GM18517 (cell line): ENCODE data around the gene MMP17.

ENCODE experiments used
- ATAC-seq: cut with Tn5 transposase; IDR thresholded peaks from one replicate; pipeline ENCODE4 v1.9.1; 2021; ENCODE audit warnings: mild to moderate bottlenecking, moderate library complexity; ENCODE audit not compliant: unreplicated experiment

MMP17 gene

DNA sequence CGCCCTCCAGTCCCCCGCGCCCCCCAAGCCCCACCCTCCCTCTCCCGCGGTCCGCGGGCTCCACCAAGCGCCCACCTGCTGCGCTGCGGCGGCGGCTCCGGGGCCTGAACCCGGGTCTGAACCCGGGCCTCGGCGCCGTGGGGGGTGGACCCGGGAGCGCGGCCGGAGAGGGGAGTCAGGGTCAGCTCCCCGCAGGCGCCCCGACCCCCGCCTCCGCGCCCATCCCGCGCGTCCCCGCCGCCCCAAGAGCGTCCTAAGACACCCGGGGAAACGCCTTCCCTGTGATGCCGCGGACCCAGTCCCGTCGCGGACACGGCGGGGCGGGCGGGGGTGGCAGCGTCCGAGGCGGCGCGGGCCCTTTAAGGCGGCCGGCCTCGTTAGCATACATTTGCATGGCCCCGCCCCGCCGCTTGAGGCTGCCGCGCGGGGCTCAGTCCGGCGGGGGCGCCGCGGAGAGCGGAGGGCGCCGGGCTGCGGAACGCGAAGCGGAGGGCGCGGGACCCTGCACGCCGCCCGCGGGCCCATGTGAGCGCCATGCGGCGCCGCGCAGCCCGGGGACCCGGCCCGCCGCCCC is at the start of gene MMP17:
Gene MMP17 (plus strand): TSS at position 433 of the 574 bp plus-strand sequence. CDS start 102 bp downstream, at position 535.
- ATAC-seq, result no peak

GRCh38 chr12:131779027-131779426 is 49.2 kb upstream of the MMP17 start:
- ATAC-seq, result no peak

- no peak for ATAC-seq
These were observed 46.1 kb upstream of the MMP17 start for GRCh38 chr12:131782061-131782460.

DNA sequence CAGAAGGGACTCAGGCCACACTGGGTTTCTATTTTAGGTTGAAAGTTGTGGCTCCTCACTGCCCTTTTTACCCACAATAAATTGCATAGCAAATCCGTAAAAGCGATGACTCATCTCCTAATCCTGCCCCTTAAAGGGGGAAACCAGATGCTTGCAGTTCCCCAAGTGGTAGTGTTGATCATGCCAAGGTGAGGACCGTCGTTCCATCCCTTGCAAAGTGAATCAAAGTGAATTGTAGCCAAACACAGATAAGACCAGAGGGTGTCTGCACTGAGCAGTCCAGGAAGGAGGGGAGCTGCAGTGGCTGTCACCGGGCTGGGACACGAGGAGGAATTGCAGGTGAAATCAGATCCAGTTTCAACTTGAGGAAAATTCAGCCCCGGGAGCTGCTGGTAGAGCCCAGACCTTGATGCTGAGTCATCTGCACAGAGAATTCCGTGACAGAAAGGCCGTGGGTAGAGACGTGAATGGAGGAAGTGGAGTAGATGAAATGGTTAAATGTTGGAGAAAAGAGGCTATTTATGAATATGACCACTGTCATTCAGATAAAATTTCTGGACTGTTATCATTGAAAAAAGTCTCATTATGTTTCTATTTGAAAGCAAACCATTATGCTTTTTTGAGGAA is 44.2 kb upstream of the MMP17 start:
- ATAC-seq, result no peak

DNA sequence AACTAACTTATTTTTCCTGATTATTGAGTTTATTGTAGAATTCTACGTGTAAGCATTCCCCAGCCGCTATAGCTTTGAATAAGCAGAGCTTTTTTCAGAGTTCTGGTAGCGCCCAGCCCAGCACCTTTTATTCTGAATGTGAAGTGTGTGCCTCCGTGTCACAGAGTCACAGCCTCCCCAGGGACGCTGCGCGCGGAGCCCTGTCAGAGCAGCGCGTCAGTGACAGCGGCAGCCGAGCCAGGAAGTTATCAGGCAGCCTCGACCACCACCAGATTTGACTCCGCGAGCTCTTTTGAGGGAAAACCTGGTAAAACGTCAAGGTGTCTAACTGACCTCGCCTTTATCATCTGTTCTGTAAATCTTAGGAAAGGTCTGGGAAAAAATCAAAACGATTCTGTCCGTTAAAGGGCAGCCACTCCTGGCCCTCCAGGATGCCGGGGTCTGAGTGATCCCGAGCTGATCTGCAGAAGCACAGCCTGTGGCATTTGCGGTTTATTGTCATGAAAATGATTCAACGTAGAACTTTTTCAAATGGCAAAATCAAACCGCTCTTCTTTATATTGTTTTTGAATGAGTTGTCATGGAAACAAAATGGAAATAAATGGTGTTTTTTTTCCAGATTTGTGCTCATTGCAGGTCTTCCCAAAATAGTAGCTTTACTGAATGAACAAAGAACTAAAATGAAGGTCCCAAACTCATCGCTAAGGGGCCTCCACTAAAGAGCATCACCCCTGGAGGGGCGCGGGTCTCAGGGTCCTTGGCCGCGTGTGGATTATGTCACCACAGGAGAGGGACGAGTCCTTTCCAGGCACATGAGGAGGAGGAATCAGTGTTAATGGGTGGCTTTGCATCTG is 43.1 kb upstream of the MMP17 start:
- ATAC-seq, result no peak

DNA sequence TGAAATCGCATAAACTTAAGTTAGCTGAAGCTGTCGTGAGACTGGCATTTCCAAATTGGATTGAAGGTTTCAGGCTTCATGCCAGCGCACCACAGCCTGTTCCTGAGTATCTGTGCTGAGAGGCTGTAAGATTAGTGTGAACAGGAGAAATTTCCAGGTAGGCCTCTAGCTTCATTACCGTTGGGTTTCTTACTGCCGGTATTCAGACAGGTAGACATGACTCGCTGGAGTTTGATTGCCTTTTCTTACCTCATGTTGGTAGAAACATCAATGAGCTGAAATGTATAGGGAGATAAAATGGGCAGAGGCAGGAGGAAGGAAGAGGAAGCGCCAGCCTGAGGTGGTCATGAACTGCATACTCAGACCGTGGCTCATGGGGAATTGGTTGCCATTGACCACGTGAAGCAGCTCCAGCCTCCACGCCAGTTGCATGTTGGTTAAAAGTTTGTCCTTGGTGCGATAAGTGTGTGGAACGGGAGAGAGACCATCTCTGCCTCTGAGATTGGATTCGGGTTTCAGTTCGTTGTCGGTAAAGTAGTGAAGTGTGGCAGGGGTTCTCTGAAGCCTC is 42.3 kb upstream of the MMP17 start:
- ATAC-seq, result no peak

- ATAC-seq, result no peak
These were observed 41.9 kb upstream of the MMP17 start for GRCh38 chr12:131786331-131786730.

DNA sequence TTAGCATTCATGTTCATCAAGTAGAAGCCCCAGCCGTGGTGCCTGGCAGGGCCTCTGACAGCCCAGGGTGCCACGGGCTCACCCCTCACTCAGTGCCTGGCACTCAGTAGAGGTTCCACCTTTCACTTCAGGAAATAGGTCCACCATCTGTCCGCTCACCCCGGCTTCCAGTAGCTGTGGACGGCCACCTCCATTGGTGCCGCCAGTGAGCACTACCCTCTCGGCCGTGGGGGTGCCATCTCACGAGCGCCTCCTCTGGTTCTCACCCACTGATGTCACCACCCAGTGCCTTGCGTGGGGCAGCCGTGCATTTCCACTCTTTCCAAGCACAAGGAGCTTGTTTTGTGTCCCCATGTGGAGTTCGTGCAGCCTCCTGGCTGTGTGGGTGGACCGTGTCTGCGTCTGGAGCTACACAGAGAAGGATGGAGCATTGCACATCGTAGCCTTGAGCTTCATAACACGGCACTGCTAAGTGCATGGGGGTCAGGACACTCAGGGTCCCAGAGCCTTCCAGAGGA is 41.0 kb upstream of the MMP17 start:
- ATAC-seq, result no peak

DNA sequence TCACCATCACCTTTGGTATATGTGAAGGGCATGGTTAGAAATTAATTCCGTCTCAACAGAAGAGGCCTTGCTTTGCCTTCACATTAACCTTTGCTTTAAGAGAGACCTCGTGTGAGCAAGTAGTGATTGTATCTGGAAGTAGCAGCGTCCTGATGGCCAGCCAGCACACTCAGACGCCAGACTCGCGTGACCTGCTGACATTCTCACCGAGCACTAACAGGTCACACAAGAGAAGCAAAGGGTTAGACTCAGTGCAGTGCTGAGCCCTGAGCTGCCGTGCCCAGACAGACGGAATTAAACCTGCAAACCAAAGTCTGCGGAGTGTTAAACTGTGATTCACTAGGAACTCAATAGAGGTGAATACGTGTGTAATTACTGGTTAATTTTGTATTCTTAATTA is 40.1 kb upstream of the MMP17 start:
- no peak for ATAC-seq

GRCh38 chr12:131789638-131790037 is 38.6 kb upstream of the MMP17 start:
- no peak for ATAC-seq

- ATAC-seq, result no peak
These were observed 34.8 kb upstream of the MMP17 start for GRCh38 chr12:131793243-131794022.

DNA sequence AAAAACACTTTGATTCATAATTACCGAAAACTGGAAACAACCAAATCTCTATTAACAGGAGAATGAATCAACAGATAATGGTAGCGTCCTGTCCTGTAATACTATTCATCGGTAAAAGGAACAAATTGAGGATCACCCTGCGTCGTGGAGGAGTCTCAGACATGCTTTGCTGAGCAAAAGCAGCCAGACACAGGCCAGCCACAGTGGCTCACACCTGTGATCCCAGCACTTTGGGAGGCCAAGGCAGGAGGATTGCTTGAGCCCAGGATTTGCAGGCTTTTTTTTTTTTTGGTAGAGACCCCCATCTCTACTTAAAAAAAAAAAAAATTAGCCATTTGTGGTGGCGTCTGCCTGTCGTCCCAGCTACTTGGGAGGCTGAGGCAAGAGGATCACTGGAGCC is 34.1 kb upstream of the MMP17 start:
- no peak for ATAC-seq

GRCh38 chr12:131794573-131794972 is 33.6 kb upstream of the MMP17 start:
- ATAC-seq, result no peak

DNA sequence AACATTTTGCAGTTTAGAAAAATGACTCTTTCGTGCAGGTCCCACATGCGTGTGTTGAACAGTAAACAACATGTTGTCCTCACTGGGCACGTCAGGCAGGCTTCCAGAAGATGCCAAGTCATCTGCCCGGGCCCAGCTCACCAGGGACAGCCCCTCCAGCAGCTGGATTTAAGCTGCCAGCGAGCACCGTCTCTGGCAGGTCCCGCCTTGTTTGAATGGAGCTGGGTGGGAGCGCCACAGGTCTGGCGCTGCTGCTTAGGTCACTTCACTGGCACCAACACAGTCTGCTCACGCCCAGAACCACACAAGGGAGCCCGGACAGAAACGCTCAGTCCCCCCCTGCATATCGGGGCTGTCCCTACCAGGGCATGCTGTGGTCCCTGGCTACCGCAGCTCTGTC is 33.1 kb upstream of the MMP17 start:
- no peak for ATAC-seq

GRCh38 chr12:131795690-131796410 is 32.3 kb upstream of the MMP17 start:
- no peak for ATAC-seq

DNA sequence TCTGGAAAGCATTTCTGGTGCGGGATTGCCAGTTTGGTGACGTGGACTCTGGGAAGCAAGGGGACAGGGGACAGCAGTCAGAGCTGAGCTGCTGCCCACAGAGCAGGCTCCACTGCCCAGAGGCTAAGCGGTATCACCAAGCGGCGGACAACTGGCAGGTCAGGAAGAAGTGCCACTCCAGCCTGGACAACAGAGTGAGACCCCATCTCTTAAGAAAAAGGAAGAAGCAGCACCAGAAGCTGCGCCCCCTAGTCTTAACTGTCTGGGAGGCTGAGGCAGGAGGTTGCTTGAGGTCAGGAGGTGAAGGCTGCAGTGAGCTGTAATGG is 31.8 kb upstream of the MMP17 start:
- no peak for ATAC-seq

DNA sequence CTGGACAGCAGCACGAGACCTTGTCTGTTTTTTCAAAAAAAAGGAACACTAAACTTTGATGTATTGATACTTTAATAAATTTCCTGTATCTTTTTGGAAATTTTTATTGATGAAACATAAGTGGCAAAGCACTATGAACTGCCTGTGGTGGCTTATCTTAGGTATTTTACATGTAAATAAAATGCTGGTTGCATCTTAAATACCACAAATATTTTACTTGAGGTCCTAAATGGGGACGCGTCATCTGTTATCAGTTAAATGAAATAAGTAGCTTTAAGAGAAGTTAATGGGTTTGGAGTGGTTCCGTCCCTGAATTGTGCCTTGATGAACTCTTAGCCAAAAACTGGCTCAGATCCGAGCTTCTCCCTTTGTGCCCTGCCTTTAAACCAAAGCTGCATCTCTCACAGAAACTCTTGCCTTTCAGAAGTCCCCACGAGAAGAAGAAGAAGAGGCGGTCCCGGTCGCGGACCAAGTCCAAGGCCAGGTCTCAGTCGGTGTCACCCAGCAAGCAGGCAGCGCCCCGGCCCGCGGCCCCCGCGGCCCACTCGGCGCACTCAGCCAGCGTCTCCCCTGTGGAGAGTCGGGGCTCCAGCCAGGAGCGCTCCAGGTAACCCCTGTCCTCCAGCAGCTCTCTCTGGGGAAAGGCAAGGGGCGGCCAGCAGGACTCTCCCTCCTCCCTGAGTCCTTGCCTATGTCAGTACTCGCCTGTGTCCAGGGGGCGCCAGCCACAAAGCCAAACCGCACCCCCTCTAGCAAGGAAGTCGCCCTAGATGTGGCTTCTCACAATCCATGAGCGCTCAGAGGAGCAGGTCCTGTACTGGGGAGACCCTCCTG is 31.2 kb upstream of the MMP17 start:
- no peak for ATAC-seq

GRCh38 chr12:131797588-131797934 is 30.6 kb upstream of the MMP17 start:
- no peak for ATAC-seq

DNA sequence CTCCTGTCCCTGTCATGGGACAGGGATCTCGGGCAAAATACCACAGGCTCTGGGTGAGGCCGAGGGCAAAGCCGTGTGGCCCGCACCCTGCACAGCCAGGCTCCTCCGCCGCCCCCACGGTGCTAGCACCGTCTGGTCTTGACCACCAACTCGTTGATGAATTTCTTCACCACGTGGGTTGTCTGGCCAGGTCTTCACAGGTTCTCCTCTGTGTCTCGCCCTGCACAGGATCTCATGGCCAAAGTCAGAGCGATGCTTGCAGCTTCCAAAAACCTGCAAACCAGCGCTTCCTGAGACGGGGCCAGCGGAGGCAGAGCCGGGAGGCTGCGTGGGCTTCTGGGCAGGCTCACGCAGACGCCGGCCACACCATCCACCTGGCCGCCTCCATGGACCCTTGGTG is 29.0 kb upstream of the MMP17 start:
- ATAC-seq, result no peak
